Effector memory CD8-positive, alpha-beta T cell (primary cell): ENCODE data around the gene ASTL.
"Not testable (repeated sequence)": the region's sequence is repeated elsewhere in the genome, so short reads cannot be mapped to it uniquely, and the experiment has no call there.

Source experiments
- ATAC-seq: fragments of 150-1000 bp; cut with Tn5 transposase; replicated peaks from 2 replicates; pipeline ENCODE4 v1.10.0; 2021; ENCODE audit warnings: mild to moderate bottlenecking, moderate library complexity
- DNase-seq, 3 experiments: peaks; one replicate each; pipeline ENCODE4 v3.0.0; 2021
- H3K27ac Mint-ChIP-seq, 2 donors: one replicate each; pipeline ENCODE4 v1.8.0; 2022; ENCODE audit warnings: mild to moderate bottlenecking in 2 of 2, mixed read lengths in 2 of 2, moderate library complexity in 2 of 2
- H3K27me3 Mint-ChIP-seq, 2 donors: one replicate each; pipeline ENCODE4 v1.8.0; 2022; ENCODE audit warnings: mixed read lengths in 2 of 2
- H3K36me3 Mint-ChIP-seq: one replicate; pipeline ENCODE4 v1.8.0; 2022; ENCODE audit warnings: mild to moderate bottlenecking, moderate library complexity, mixed read lengths; ENCODE audit not compliant: insufficient read depth
- H3K4me1 Mint-ChIP-seq, 2 donors: one replicate each; pipeline ENCODE4 v1.8.0; 2022; ENCODE audit warnings: low read depth in 2 of 2, mixed read lengths in 2 of 2
- H3K4me3 Mint-ChIP-seq, 2 donors: one replicate each; pipeline ENCODE4 v1.8.0; 2022; ENCODE audit warnings: mild to moderate bottlenecking in 2 of 2, mixed read lengths in 2 of 2, moderate library complexity in 2 of 2
- H3K9me3 Mint-ChIP-seq, 2 donors: one replicate each; pipeline ENCODE4 v1.8.0; 2022; ENCODE audit warnings: mixed read lengths in 2 of 2

The ASTL gene

DNA sequence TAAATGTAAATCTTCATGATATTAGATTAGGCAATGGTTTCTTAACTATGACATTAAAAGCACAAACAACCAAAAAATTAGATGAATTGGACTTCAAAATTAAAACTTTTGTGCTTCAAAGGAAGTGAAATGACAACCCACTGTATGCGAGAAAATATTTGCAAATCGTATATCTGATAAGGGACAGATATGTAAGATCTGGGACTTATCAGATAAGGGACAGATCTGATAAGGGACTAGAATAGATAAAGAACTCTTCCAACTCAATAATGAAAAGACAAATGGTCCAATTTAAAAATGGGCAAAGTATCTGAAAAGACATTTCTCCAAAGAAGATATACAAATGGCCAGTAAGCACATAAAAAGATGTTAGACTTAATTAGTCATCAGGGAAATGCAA is 51.2 kb downstream of the ASTL start:
- H3K4me3 Mint-ChIP-seq, result no peak overlapping the region
- H3K4me1 Mint-ChIP-seq, result no peaks in the 10 kb centered on the region
- H3K27me3 Mint-ChIP-seq, result peaks cover under 1 to 55% of the 10 kb centered on the region in 2 donors
- DNase-seq (no peak), ATAC-seq (no peak)
- no peaks in the 10 kb centered on the region for H3K36me3 Mint-ChIP-seq
- H3K27ac Mint-ChIP-seq, result no peak overlapping the region
- no peaks in the 10 kb centered on the region for H3K9me3 Mint-ChIP-seq

DNA sequence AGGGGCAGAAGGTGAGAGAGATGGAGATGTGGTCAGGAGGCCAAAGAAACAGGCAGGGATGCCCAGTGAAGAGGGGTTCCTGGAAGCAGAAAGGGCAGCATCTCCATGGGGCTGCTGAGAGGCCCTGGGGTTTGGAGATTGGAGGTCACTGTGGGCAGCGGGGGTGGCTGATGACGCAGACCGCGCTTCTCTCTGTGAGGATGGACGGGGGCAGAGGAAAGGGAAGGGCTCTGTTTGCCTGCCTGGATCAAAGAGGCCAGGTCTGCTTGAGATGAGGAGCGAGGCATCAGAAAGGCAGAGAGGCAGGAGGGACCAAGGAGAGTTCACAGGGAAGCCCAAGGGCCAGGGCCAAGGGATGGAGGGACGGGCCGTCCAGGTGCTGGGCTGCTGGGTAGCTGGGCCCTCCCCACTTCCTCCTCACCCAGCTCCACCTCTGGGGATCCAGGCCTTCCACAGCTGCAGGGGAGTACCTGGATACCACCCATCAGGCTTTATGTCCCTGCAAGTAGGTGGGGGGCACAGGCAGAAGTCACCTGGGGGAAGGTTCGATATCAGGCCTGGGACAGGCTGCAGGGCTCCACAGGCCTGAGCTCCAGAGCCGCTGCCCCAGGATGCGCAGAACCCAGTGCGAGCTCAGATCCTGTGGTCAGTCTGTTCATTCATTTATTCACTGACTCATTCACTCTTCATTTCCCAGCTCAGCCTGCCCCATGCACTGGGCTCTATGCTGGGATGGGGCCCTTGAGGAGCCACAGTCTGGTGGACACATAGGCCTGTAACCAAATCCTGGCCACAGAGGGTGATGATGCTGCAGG is 52.6 kb downstream of the ASTL start:
- Mint-ChIP-seq H3K4me1 (no peaks in the 10 kb centered on the region), H3K27me3 (peaks cover 4 to 45% of the 10 kb centered on the region in 2 donors), H3K9me3 (no peaks in the 10 kb centered on the region), H3K36me3 (no peaks in the 10 kb centered on the region), H3K27ac (no peak overlapping the region), H3K4me3 (no peak overlapping the region)
- no peak for ATAC-seq
- DNase-seq, result no peak

DNA sequence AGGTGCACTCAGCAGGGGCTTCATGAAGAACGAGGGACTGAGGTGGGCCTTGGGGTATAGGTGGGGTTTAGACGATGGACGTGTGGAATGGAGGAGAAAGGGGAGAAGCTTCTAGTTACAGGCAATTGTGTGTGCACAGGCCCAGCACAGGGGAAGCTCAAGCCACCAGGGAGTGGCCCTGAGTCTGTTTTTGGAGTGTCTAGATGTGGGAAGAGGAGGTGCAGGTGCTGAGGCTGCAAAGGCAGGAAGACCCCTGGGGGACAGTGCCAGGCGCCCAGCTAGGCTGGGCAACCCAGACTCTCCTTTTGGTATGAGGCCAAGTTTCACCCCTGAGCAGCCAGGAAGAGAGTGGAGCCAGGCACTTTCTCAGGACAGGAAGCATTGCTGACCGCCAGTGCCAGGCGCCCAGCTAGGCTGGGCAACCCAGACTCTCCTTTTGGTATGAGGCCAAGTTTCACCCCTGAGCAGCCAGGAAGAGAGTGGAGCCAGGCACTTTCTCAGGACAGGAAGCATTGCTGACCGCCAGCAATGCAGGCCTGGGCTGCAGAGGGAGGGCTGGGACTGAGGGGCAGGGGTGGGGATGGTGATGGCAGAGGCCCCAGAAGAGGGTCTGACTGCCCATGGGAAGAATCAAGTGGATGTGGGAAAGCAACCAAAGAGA is 53.3 kb downstream of the ASTL start:
- not testable (repeated sequence) for DNase-seq, H3K9me3 Mint-ChIP-seq, H3K36me3 Mint-ChIP-seq, H3K27ac Mint-ChIP-seq, H3K4me3 Mint-ChIP-seq, ATAC-seq, H3K4me1 Mint-ChIP-seq
- H3K27me3 Mint-ChIP-seq, result peaks cover 4 to 38% of the 10 kb centered on the region in 2 donors

DNA sequence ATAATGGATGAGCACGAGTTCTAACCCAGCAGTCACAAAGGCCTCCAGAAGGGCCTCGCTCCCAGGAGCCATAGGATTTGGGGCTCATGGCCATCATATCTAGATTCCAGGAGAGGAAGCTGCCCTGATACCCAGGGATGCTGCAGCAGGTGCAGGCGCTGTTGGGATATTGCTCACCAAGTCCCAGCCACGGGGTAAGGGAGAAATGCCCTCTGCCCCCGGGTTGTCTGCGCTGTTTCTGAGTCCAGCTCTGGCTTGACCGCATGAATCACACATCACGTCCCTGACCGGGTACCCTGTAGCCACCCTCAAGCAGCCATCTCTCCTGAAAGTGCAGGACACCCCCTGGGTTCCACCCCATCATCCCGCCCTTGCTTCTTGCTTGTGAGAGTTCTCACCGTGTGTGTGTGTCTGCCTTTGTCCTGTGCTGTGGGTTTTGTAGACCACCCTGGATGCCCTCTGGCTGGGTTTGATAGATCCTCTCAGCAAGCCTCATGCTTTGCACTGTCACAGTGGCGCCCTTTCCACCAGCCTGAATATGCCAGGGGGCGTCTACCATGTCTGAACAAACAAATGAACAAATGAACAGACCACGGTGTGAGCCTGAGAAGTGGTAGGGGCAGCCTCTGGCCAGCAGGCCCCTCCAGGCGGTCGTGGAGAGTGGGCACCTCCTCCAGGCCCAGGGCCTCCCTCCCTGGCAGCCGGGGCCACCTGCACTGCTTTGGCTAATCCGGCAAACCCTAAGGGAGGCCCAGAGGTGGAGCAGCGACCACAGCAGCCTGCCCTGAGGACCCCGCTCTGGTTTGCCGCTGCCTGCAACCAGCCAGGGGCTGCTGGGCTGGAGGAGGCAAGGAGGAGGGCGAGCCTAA is 54.1 kb downstream of the ASTL start:
- no peaks in the 10 kb centered on the region for H3K9me3 Mint-ChIP-seq
- ATAC-seq (no peak), DNase-seq (no peak)
- H3K36me3 Mint-ChIP-seq, result no peaks in the 10 kb centered on the region
- peaks cover 4 to 30% of the 10 kb centered on the region in 2 donors for H3K27me3 Mint-ChIP-seq
- H3K4me3 Mint-ChIP-seq, result no peak overlapping the region
- no peaks in the 10 kb centered on the region for H3K4me1 Mint-ChIP-seq
- H3K27ac Mint-ChIP-seq, result no peak overlapping the region

DNA sequence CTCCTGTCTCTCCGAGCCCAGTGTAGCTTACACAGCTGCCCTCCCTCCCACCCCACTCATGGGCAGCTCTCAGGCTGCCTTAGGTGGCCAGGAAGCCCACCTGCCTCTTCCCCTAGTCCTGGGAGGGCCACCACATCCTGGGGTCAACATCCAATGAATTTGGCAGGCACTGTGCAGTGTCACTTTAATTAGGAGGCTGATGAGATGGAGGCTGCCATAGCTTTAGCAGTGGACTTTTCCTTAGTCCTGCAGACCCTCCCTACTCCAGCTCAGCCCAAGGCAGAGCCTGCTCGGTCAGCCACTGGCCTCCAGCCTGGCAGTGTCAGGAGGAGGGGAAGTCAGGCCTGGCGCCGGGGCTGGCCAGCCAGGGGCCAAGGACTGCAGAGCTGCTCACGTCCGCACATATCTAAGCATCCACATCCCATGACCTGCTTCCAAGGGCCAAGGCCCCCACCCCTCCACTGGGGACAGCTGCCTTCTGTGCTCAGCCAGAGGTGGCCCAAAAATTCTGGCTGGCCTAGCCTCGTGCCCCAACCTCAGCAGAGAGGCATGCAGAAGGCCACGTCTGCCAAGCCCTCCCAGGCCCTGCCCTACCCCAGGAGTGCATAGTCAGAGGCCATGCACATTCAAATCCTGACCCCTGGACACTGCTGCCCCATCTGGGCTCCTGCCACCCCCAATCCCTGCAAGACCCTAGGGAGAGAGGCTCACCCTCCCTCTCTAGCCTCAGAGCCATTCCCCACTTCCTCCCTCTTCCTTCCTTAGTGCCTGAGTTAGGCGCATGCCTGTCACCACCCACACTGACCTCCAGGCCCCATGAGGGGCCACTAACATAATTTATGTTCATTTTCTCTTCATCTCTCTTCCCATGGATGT is 55.0 kb downstream of the ASTL start:
- no peak overlapping the region for H3K4me3 Mint-ChIP-seq
- H3K4me1 Mint-ChIP-seq, result no peaks in the 10 kb centered on the region
- H3K27me3 Mint-ChIP-seq, result peaks cover 4 to 28% of the 10 kb centered on the region in 2 donors
- DNase-seq (no peak), ATAC-seq (no peak)
- H3K9me3 Mint-ChIP-seq, result no peaks in the 10 kb centered on the region
- H3K36me3 Mint-ChIP-seq, result no peaks in the 10 kb centered on the region
- no peak overlapping the region for H3K27ac Mint-ChIP-seq

DNA sequence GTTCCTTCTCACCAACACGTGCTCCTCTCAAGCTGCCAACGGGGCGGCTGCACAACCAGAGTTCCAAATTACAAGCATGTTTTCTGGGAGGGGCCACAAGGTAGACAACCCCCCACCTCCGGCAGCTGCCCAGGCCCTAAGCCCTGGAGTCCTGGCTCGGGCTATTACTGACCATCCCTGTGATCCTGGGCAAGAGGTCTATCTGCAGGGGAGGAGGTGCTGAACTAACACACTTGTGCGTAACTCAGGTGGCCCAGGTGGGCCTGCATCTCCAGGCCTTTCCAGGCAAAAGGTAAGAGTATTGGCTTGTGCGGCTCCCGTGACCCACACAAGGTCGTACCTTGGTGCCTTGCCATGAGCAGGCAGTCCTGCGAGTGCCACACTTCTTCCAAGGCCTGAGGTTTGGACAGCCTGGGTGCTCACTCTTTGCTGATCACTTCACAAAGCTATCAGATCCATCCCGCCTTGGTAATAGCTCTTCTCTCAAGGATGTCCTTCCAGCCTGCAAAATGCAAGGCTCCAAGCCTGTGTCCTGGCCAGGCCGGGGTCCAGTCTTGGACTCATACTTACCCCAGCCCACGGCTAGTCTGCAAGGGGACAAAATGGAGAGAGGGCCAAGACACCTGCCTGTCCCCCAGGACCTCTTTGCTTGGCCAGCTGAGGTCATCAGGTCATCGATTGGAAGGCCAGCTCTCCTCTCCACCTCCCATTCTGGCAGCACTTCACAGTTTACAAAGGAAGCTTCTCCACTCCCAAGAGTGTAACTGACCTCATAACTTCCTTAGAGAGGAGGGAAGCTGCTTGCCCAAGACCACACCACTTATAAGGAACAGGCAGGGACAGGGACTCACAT is 55.9 kb downstream of the ASTL start:
- H3K27ac Mint-ChIP-seq, result no peak overlapping the region
- no peaks in the 10 kb centered on the region for H3K9me3 Mint-ChIP-seq
- H3K4me1 Mint-ChIP-seq, result no peaks in the 10 kb centered on the region
- no peaks in the 10 kb centered on the region for H3K36me3 Mint-ChIP-seq
- no peak for DNase-seq
- peaks cover 4 to 28% of the 10 kb centered on the region in 2 donors for H3K27me3 Mint-ChIP-seq
- no peak overlapping the region for H3K4me3 Mint-ChIP-seq
- ATAC-seq, result no peak

DNA sequence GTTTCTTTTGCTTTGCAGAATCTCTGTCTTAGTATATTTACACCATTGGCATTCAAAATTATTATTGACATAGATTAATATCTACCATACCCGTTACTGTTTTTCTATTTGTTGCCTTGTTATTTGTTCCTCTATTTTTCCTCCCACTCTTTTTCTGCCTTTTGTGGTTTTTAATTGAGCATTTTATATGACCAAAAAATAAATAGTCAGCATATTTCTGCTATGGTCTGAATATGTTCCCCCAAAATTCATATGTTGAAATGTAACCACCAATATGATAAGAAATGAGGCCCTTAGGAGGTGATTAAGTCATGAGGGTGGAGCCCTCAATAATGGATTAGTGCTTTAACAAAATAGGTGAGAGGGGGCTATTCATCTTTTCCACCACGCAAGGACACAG is 57.3 kb downstream of the ASTL start:
- ATAC-seq (no peak), DNase-seq (no peak)
- Mint-ChIP-seq H3K4me1 (no peaks in the 10 kb centered on the region), H3K9me3 (peaks cover 0 to 3% of the 10 kb centered on the region in 2 donors), H3K27me3 (peaks cover 4 to 28% of the 10 kb centered on the region in 2 donors), H3K27ac (no peak overlapping the region), H3K4me3 (no peak overlapping the region), H3K36me3 (no peaks in the 10 kb centered on the region)

DNA sequence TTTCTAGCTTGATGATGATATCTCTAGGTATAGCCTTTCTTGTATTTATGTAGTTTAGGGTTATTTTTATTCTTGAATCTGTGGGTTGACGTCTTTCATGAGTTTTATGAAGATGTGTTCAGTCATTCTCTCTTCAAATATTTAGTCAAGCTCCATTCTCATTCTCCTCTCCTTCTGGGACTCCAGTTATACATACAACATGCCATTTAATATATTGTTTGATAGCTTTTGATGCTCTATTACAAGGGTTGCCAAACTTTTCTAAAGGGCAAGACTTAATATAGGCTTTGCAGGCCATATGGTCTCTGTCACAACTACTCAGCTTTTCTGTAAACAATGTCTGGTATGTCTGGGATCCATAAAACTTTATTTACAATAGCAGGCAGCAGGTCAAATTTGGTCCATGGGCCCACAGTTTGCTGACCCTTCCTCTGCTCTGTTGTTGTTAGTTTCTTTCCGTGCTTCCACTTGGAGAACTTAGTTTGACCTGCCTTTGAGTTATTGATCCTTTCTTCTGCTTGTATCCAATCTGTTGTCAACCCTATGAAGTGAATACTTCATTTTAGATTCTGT is 63.0 kb downstream of the ASTL start:
- no peak for DNase-seq

DNA sequence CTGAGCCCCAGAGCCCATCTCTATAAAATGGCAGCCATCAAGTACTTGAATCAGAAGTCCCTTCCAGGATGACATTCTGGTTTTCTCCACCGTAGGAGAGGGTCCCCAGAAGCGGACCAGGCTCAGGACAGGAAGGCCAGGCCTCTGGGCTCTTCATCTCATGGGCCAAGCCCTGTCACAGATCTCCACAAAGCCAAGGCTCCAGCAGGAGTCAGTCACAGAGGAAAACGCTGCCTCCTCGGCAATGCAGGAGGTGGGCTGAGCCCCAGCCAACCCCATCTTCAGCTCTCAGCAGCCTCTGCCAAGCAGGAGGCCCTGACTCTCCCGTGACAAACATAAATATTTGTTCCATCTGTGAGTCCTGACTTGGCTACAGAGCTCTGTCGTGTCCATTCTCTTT is 64.1 kb downstream of the ASTL start:
- no peak for DNase-seq
- no peak overlapping the region for H3K4me3 Mint-ChIP-seq
- H3K9me3 Mint-ChIP-seq, result peaks cover 0 to 20% of the 10 kb centered on the region in 2 donors
- peaks cover 4% of the 10 kb centered on the region for H3K36me3 Mint-ChIP-seq
- ATAC-seq, result no peak
- no peaks in the 10 kb centered on the region for H3K4me1 Mint-ChIP-seq
- H3K27me3 Mint-ChIP-seq, result peaks cover 5 to 32% of the 10 kb centered on the region in 2 donors
- peak overlapping the region in 1 of 2 donors; percentile 44 for H3K27ac Mint-ChIP-seq

More for the DNA sequence above, 63.0 kb downstream of the ASTL start:
- Mint-ChIP-seq H3K36me3 (no peaks in the 10 kb centered on the region), H3K9me3 (peaks cover 0 to 20% of the 10 kb centered on the region in 2 donors), H3K4me1 (no peaks in the 10 kb centered on the region), H3K4me3 (no peak overlapping the region), H3K27ac (no peak overlapping the region), H3K27me3 (peaks cover 5 to 27% of the 10 kb centered on the region in 2 donors)
- no peak for ATAC-seq

DNA sequence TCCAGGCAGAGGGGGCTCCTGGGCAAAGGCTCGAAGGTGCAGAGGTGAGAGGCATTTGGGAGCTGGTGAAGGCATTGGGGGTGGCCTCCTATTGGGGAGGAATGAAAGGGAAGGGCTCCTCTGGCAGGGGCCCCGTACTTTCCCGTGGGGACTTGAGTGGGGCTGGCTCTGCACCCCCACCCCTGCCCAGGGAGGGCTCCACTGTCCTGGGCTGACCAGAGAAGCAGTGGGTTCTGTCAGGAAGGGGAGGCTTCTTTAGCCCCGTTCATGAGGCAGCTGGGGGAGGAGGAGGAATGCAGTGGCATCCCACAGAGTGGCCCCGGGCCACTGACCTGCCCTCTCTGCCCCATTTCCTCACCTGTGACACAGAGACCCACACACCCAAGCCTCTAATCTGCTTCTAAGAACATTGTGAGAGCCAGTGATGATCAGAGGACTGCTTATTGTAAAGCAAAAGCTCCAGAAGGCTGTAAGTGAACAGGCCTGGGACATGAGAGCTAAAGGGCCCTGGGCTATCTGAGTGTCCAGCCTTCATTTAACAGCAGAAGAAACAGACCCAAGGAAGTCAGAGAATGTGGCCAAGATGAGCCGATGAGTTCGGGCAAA is 65.0 kb downstream of the ASTL start:
- peaks cover 4% of the 10 kb centered on the region for H3K36me3 Mint-ChIP-seq
- no peak for ATAC-seq
- H3K4me3 Mint-ChIP-seq, result no peak overlapping the region
- H3K27me3 Mint-ChIP-seq, result peaks cover 5 to 32% of the 10 kb centered on the region in 2 donors
- peaks cover 0 to 20% of the 10 kb centered on the region in 2 donors for H3K9me3 Mint-ChIP-seq
- no peak for DNase-seq
- H3K4me1 Mint-ChIP-seq, result no peaks in the 10 kb centered on the region
- H3K27ac Mint-ChIP-seq, result peak overlapping the region in 1 of 2 donors; percentile 44
